SK-MEL-5 (cell line): Measurements from ENCODE around the gene C19orf33. TPM values are rescaled to one million over a fixed set of nuclear protein-coding genes. Genes with fewer than 3 reads are reported as not detected.
"Not testable (repeated sequence)": the region's sequence is repeated elsewhere in the genome, so short reads cannot be mapped to it uniquely, and the experiment has no call there.

Source experiments
- DNase-seq: peaks from one replicate; pipeline ENCODE4 v3.0.0-alpha.2; 2016; ENCODE audit warnings: low read depth, low spot score
- in situ Hi-C: cut with HindIII; loops from 2 replicates; pipeline ENCODE4 v1.10.0; 2016; ENCODE audit warnings: low sequenced_read_pairs, high pct_unique_total_duplicates, low pct_unique_long_range_greater_than_20kb
- polyA plus RNA-seq, 2 experiments: library from polyadenylated mRNA; depleted of rRNA; stranded (reverse); fragments of >200 nt; gene quantifications; 2 replicates each; pipeline ENCODE4 v1.2.3, GENCODE V29; 2015
- total RNA-seq: library from RNA; depleted of rRNA; stranded (reverse); fragments of >200 nt; shearing (Covaris generic); gene quantifications from 2 replicates; pipeline ENCODE4 v1.2.3, GENCODE V29; 2014; rRNA removed

The C19orf33 gene
- not detected in 2 replicates for total RNA-seq
- polyA plus RNA-seq (2015; cell fraction: cytosol; rRNA removed), result not detected in 2 replicates
- polyA plus RNA-seq (2015; cell fraction: nucleus; rRNA removed), result not detected in 2 replicates

GRCh38 chr19:38303517-38304351 is at the start of gene C19orf33:
Gene C19orf33 (plus strand): TSS chr19:38304251. CDS start chr19:38304262, 11 bp downstream.
- in situ Hi-C loops, result no loop called here
- no peak for DNase-seq

GRCh38 chr19:38255383-38256014 is 48.6 kb upstream of the C19orf33 start:
- no peak for DNase-seq
- in situ Hi-C loops, result no loop called here

- DNase-seq, in situ Hi-C loops: not testable (repeated sequence)
Measured at GRCh38 chr19:38261942-38262341, 42.1 kb upstream of the C19orf33 start.

- no peak for DNase-seq
- in situ Hi-C loops, result no loop called here
Measured at GRCh38 chr19:38262585-38263268, 41.3 kb upstream of the C19orf33 start.

- in situ Hi-C loops, result no loop called here
- DNase-seq, result no peak
Measured at GRCh38 chr19:38263689-38264485, 40.2 kb upstream of the C19orf33 start.

GRCh38 chr19:38264486-38265212 is 39.4 kb upstream of the C19orf33 start, which contains the start of gene SPINT2:
Gene SPINT2 (plus strand): TSS chr19:38264573. CDS start chr19:38264893, 320 bp downstream.
- DNase-seq, result no peak
- in situ Hi-C loops, result no loop called here

GRCh38 chr19:38265213-38265861 is 38.7 kb upstream of the C19orf33 start:
- in situ Hi-C loops, result no loop called here
- no peak for DNase-seq

GRCh38 chr19:38265921-38266429 is 38.1 kb upstream of the C19orf33 start:
- DNase-seq, result no peak
- in situ Hi-C loops, result no loop called here

GRCh38 chr19:38266981-38267597 is 37.0 kb upstream of the C19orf33 start:
- DNase-seq, result no peak
- in situ Hi-C loops, result no loop called here

- no peak for DNase-seq
- in situ Hi-C loops, result no loop called here
Measured at GRCh38 chr19:38267761-38268483, 36.1 kb upstream of the C19orf33 start.

GRCh38 chr19:38268539-38268938 is 35.5 kb upstream of the C19orf33 start:
- no peak for DNase-seq
- in situ Hi-C loops, result no loop called here

- in situ Hi-C loops, result no loop called here
- DNase-seq, result no peak
Measured at GRCh38 chr19:38270587-38271167, 33.4 kb upstream of the C19orf33 start.

GRCh38 chr19:38273499-38273898 is 30.6 kb upstream of the C19orf33 start:
- no peak for DNase-seq
- in situ Hi-C loops, result no loop called here

- in situ Hi-C loops, result no loop called here
Measured at GRCh38 chr19:38274739-38275138, 29.3 kb upstream of the C19orf33 start.

GRCh38 chr19:38276942-38277517 is 27.0 kb upstream of the C19orf33 start:
- DNase-seq, result no peak
- in situ Hi-C loops, result no loop called here

More at GRCh38 chr19:38274739-38275138, 29.3 kb upstream of the C19orf33 start:
- no peak for DNase-seq
